PFSK-1 (cell line): Measurements from ENCODE around the gene AQP5.

ENCODE experiments used
- FOXP2 ChIP-seq: optimal IDR thresholded peaks from 2 replicates; pipeline ENCODE3; 2011; ENCODE audit warnings: borderline replicate concordance, control low read depth, inconsistent platforms; ENCODE audit not compliant: insufficient read depth; ENCODE audit errors: extremely low read length, extremely low read depth
- POLR2AphosphoS5 ChIP-seq: IDR thresholded peaks from 2 replicates; pipeline ENCODE4 v1.6.1; 2012; ENCODE audit warnings: low read depth, mild to moderate bottlenecking, control low read depth, low read length, moderate library complexity
- SIN3A ChIP-seq: IDR thresholded peaks from 2 replicates; pipeline ENCODE4 v1.6.1; 2012; ENCODE audit warnings: mild to moderate bottlenecking, low read length, moderate library complexity, borderline replicate concordance; ENCODE audit not compliant: insufficient read depth
- TAF1 ChIP-seq: IDR thresholded peaks from 2 replicates; pipeline ENCODE4 v1.6.1; 2012; ENCODE audit warnings: low read length, control low read depth, borderline replicate concordance; ENCODE audit not compliant: insufficient read depth
- TF ChIP-seq, protein P1 (sequence below), 2 experiments: IDR thresholded peaks; 2 replicates each; pipeline versions ENCODE4 v1.6.1 to v1.8.0; 2011 to 2012; ENCODE audit warnings: low read depth in 2 of 2, low read length in 2 of 2, control low read depth in 1 of 2, inconsistent platforms in 1 of 2, mild to moderate bottlenecking in 1 of 2, moderate library complexity in 1 of 2; ENCODE audit not compliant: insufficient read depth in 1 of 2

Gene AQP5

DNA sequence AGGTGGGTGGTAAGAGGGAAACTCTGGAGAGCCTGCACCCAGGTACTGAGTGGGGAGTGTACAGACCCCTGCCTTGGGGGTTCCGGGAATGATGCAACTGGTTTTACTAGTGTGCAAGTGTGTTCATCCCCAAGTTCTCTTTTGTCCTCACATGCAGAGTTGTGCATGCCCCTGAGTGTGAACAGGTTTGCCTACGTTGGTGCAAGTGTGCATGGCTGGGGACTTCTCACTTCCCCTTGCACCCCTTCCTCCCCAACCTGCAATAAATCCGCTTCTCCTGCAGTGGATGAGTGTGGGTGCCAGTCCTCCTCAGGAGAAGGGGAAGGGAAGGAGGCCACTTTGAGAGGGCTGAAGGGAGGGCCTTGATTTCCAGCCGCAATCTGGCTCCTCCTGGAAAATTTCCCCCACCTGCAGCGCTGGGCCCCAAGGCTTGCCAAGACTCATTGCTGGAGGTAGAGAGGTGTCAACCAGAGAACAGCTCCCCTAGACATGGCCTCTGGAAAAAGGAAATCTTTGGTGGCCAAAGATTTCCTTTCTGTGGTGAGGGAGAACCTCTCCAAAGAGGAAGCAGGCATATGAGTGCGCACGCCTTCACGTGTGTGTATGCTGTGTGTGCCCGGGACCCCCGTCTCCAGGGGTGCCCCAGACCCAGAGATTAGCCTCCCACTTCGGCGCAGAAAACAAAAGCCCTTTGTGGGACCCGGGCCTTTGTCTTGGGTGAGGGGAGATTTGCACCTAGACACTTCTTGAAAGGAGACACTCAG lies 5.6 kb upstream of the AQP5 start:
- TF ChIP-seq, protein P1, sequence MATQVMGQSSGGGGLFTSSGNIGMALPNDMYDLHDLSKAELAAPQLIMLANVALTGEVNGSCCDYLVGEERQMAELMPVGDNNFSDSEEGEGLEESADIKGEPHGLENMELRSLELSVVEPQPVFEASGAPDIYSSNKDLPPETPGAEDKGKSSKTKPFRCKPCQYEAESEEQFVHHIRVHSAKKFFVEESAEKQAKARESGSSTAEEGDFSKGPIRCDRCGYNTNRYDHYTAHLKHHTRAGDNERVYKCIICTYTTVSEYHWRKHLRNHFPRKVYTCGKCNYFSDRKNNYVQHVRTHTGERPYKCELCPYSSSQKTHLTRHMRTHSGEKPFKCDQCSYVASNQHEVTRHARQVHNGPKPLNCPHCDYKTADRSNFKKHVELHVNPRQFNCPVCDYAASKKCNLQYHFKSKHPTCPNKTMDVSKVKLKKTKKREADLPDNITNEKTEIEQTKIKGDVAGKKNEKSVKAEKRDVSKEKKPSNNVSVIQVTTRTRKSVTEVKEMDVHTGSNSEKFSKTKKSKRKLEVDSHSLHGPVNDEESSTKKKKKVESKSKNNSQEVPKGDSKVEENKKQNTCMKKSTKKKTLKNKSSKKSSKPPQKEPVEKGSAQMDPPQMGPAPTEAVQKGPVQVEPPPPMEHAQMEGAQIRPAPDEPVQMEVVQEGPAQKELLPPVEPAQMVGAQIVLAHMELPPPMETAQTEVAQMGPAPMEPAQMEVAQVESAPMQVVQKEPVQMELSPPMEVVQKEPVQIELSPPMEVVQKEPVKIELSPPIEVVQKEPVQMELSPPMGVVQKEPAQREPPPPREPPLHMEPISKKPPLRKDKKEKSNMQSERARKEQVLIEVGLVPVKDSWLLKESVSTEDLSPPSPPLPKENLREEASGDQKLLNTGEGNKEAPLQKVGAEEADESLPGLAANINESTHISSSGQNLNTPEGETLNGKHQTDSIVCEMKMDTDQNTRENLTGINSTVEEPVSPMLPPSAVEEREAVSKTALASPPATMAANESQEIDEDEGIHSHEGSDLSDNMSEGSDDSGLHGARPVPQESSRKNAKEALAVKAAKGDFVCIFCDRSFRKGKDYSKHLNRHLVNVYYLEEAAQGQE (IDR thresholded peaks at IDR 0.05; ENCODE audit: insufficient read depth in 1 of 2, low read depth in 2 of 2, low read length in 2 of 2) = no peak
- TF ChIP-seq TAF1 (no peak), POLR2AphosphoS5 (no peak), FOXP2 (no peak), SIN3A (no peak)

DNA sequence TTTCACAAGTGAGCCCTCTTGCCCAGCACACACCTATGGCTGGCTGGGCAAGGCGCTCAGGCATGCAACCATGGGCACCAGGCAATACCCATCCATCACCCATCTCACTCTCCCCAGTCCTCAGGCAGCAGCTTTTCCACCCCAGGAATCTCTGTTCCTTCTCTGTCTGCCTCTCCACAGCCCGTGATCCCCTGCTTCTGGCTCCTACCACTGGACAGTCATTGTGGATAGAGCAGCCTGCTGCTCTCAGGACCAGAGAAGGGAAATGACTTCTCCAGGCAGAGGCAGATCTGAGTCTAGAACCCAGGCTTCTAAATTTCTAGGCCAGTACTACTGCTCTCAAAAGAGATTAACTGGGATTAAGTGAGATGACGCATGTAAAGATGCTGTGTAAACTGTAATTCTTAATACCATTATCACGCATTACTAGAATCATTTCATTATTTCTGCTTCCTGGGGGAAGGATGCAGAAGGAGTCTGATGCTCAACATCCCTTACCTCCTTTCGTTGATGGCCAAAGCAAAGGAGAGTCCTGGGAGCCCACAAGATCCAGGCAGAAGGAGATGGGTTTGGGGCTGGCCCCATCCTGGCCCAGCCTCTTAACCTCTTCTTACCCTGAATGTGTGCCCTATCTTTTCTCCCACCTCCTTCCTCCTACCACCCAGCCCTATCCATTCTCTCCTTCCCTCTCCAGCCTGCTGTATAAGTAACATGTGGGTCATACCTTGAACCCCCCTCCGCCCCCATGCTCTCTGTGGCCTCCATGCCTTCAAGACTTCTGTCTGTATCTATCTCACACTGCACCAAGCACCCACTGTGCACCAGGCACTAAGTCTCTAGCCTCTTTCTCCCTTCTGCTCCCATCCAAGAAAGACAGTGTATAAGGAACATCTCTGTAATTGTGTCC lies 4.8 kb upstream of the AQP5 start:
- TF ChIP-seq, protein P1 (IDR thresholded peaks at IDR 0.05; ENCODE audit: insufficient read depth in 1 of 2, low read depth in 2 of 2, low read length in 2 of 2) = no peak
- TF ChIP-seq TAF1 (no peak), SIN3A (no peak), FOXP2 (no peak), POLR2AphosphoS5 (no peak)

DNA sequence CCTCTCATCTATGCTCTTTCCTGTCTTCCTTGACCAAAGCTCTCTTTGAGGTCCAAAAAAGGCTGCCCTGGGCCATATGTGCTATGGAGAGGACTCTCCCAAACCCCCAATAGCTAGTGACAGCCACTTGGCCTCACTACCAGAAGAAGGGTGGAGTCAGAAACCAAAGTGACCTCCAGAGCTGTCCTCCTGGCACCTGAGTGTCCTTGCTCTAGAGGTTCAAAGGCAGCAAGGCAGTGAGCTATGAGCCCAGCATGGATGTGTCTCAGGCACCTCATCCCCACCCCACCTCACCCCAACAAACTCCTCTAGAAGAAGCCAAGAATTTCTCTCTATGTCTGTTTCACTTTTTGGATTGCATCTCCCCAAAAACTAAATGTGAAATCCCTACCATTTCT lies 4.1 kb upstream of the AQP5 start:
- no peak for TF ChIP-seq TAF1
- TF ChIP-seq FOXP2 = no peak
- no peak for TF ChIP-seq SIN3A
- TF ChIP-seq POLR2AphosphoS5 = no peak
- TF ChIP-seq, protein P1 (IDR thresholded peaks at IDR 0.05; ENCODE audit: insufficient read depth in 1 of 2, low read depth in 2 of 2, low read length in 2 of 2) = no peak

GRCh38 chr12:49959685-49960473 lies 1.8 kb upstream of the AQP5 start:
- no peak for TF ChIP-seq TAF1
- no peak for TF ChIP-seq SIN3A
- TF ChIP-seq POLR2AphosphoS5 = no peak
- TF ChIP-seq, protein P1 (IDR thresholded peaks at IDR 0.05; ENCODE audit: insufficient read depth in 1 of 2, low read depth in 2 of 2, low read length in 2 of 2) = no peak
- no peak for TF ChIP-seq FOXP2
